Loucy (cell line): ENCODE results near the gene NDUFB8.
A peak's percentile ranks its signal among the peaks of the same experiment; 100 is the strongest.

Source experiments
- H2AFZ ChIP-seq: fragments of 200-600 bp; sonication (generic); 2 replicates; pipeline ENCODE4 v1.6.0; 2016; ENCODE audit warnings: antibody characterized with exemption, mild to moderate bottlenecking, low read length, moderate library complexity
- H3F3A ChIP-seq: fragments of 200-600 bp; 2 replicates; pipeline ENCODE4 v1.6.0; 2016; ENCODE audit warnings: antibody characterized with exemption, low read depth, mild to moderate bottlenecking
- H3K27me3 ChIP-seq: fragments of 200-600 bp; sonication (generic); 2 replicates; pipeline ENCODE4 v1.6.1; 2014; ENCODE audit warnings: low read length, mild to moderate bottlenecking; ENCODE audit not compliant: insufficient read depth, poor library complexity, severe bottlenecking
- H3K36me3 ChIP-seq: fragments of 200-600 bp; sonication (generic); 2 replicates; pipeline ENCODE4 v1.6.1; 2016; ENCODE audit warnings: low read length; ENCODE audit not compliant: insufficient read depth
- H3K4me1 ChIP-seq: fragments of 200-600 bp; sonication (generic); 2 replicates; pipeline ENCODE4 v1.5.1; 2014; ENCODE audit warnings: low read length, mild to moderate bottlenecking; ENCODE audit not compliant: insufficient read depth, poor library complexity, severe bottlenecking
- H3K4me2 ChIP-seq: fragments of 200-600 bp; sonication (generic); 2 replicates; pipeline ENCODE4 v1.6.0; 2014; ENCODE audit warnings: antibody characterized with exemption, low read length, low read depth, mild to moderate bottlenecking; ENCODE audit not compliant: poor library complexity, severe bottlenecking
- H3K4me3 ChIP-seq: fragments of 200-600 bp; sonication (generic); 2 replicates; pipeline ENCODE4 v1.5.1; 2014; ENCODE audit warnings: low read length, mild to moderate bottlenecking, mixed read lengths; ENCODE audit not compliant: poor library complexity, severe bottlenecking
- H3K79me2 ChIP-seq: fragments of 200-600 bp; sonication (generic); 2 replicates; pipeline ENCODE4 v1.6.1; 2014; ENCODE audit warnings: low read length; ENCODE audit not compliant: insufficient read depth
- H3K9ac ChIP-seq: fragments of 200-600 bp; sonication (generic); 2 replicates; pipeline ENCODE4 v1.6.0; 2014; ENCODE audit warnings: mild to moderate bottlenecking, low read depth, low read length, moderate library complexity; ENCODE audit not compliant: poor library complexity, severe bottlenecking
- H3K9me2 ChIP-seq: fragments of 200-600 bp; sonication (generic); replicated peaks from 2 replicates; pipeline ENCODE4 v1.6.1; 2016; ENCODE audit warnings: low read depth, low read length, mixed read lengths
- H3K9me3 ChIP-seq: fragments of 200-600 bp; sonication (generic); 2 replicates; pipeline ENCODE4 v1.6.1; 2014; ENCODE audit warnings: mild to moderate bottlenecking, antibody characterized with exemption, low read length, low read depth; ENCODE audit not compliant: insufficient read depth
- H4K20me1 ChIP-seq: fragments of 200-600 bp; sonication (generic); 2 replicates; pipeline ENCODE4 v1.6.0; 2014; ENCODE audit warnings: antibody characterized with exemption, low read length, mild to moderate bottlenecking; ENCODE audit not compliant: insufficient read depth, poor library complexity, severe bottlenecking
- CTCF ChIP-seq: fragments of 200-600 bp; sonication (generic); conservative IDR thresholded peaks from 2 replicates; pipeline ENCODE4 v1.5.1; 2014; ENCODE audit warnings: mild to moderate bottlenecking, antibody characterized with exemption, low read length
- EZH2phosphoT487 ChIP-seq: fragments of 200-600 bp; IDR thresholded peaks from 2 replicates; pipeline ENCODE4 v1.6.1; 2018; ENCODE audit warnings: antibody characterized with exemption, mild to moderate bottlenecking, moderate library complexity, borderline replicate concordance

Gene NDUFB8

GRCh38 chr10:100571084-100571856, 41.6 kb upstream of the NDUFB8 start:
- no peaks in the 10 kb centered on the region for H3K9me3 ChIP-seq
- no peaks in the 10 kb centered on the region for H3K36me3 ChIP-seq
- H3K9ac ChIP-seq: no peak overlapping the region
- H4K20me1 ChIP-seq: no peaks in the 10 kb centered on the region
- no peak overlapping the region for H3K4me3 ChIP-seq
- H3K27me3 ChIP-seq: no peaks in the 10 kb centered on the region
- H3K4me2 ChIP-seq: no peak overlapping the region
- no peaks in the 10 kb centered on the region for H3F3A ChIP-seq
- no peaks in the 10 kb centered on the region for H3K4me1 ChIP-seq
- no peaks in the 10 kb centered on the region for H3K79me2 ChIP-seq
- H3K9me2 ChIP-seq: no peaks in the 10 kb centered on the region
- TF ChIP-seq EZH2phosphoT487 (no peak), CTCF (no peak)
- no peak overlapping the region for H2AFZ ChIP-seq

- H3K4me2 ChIP-seq: no peak overlapping the region
Observed at GRCh38 chr10:100570506-100570905, 40.8 kb upstream of the NDUFB8 start.

GRCh38 chr10:100569687-100570481, 40.2 kb upstream of the NDUFB8 start:
- no peaks in the 10 kb centered on the region for H3K27me3 ChIP-seq
- H3K4me1 ChIP-seq: no peaks in the 10 kb centered on the region
- H3K9me2 ChIP-seq: no peaks in the 10 kb centered on the region
- TF ChIP-seq EZH2phosphoT487: no peak
- peak; percentile 35; the same call in 1 of the 2 replicates for TF ChIP-seq CTCF
- no peaks in the 10 kb centered on the region for H3F3A ChIP-seq
- H3K4me3 ChIP-seq: no peak overlapping the region
- no peak overlapping the region for H3K4me2 ChIP-seq
- no peaks in the 10 kb centered on the region for H3K9me3 ChIP-seq
- H4K20me1 ChIP-seq: no peaks in the 10 kb centered on the region
- no peak overlapping the region for H2AFZ ChIP-seq
- H3K9ac ChIP-seq: no peak overlapping the region
- no peaks in the 10 kb centered on the region for H3K36me3 ChIP-seq
- H3K79me2 ChIP-seq: no peaks in the 10 kb centered on the region

More at GRCh38 chr10:100570506-100570905, 40.8 kb upstream of the NDUFB8 start:
- TF ChIP-seq EZH2phosphoT487: no peak
- TF ChIP-seq CTCF: no peak
- Histone ChIP-seq H4K20me1 (no peaks in the 10 kb centered on the region), H3K27me3 (no peaks in the 10 kb centered on the region), H3K9me2 (no peaks in the 10 kb centered on the region), H3K9me3 (no peaks in the 10 kb centered on the region), H3K4me1 (no peaks in the 10 kb centered on the region), H2AFZ (no peak overlapping the region), H3K9ac (no peak overlapping the region), H3K4me3 (no peak overlapping the region), H3K79me2 (no peaks in the 10 kb centered on the region), H3F3A (no peaks in the 10 kb centered on the region), H3K36me3 (no peaks in the 10 kb centered on the region)
